Head of caudate nucleus (tissue), 42 donors: ENCODE results near the gene ZMYM4.
"Not testable (repeated sequence)": the region's sequence is repeated elsewhere in the genome, so short reads cannot be mapped to it uniquely, and the experiment has no call there.

Experiments used
- DNase-seq, 42 donors: peaks; one replicate each; pipeline versions ENCODE4 v3.0.0 to v3.0.0-alpha.2; 2020 to 2021; ENCODE audit warnings: mixed read lengths in 7 of 42
- intact Hi-C: fragments of 100-400 bp; cut with DNase I; formaldehyde crosslinking; loops from one replicate; pipeline ENCODE4 v1.15.0; 2022

The ZMYM4 gene

GRCh38 chr1:35437200-35437599 lies 168.7 kb downstream of the ZMYM4 start:
- intact Hi-C loops, result no loop called here
- peak in 25 of 42 donors; percentile 14 to 82 (median 45) for DNase-seq

DNA sequence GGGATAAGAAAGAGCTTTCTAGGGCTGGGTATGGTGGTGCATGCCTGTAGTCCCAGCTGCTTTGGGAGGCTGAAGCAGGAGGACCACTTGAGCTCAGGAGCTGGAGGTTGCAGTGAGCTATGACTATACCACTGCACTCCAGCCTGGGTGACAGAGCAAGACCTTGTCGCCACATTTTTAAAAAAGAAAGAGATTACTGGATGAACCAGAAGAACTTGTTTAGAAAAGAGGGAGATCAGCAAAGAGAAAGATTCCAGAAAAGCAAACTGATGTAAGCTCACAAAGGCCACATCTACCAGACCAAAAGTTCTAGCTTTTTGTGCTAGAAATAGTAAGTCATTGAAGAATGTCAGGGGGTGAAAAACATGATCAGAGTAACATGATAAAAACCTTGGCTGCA lies 171.1 kb downstream of the ZMYM4 start:
- no peak for DNase-seq
- intact Hi-C loops, result no loop called here

DNA sequence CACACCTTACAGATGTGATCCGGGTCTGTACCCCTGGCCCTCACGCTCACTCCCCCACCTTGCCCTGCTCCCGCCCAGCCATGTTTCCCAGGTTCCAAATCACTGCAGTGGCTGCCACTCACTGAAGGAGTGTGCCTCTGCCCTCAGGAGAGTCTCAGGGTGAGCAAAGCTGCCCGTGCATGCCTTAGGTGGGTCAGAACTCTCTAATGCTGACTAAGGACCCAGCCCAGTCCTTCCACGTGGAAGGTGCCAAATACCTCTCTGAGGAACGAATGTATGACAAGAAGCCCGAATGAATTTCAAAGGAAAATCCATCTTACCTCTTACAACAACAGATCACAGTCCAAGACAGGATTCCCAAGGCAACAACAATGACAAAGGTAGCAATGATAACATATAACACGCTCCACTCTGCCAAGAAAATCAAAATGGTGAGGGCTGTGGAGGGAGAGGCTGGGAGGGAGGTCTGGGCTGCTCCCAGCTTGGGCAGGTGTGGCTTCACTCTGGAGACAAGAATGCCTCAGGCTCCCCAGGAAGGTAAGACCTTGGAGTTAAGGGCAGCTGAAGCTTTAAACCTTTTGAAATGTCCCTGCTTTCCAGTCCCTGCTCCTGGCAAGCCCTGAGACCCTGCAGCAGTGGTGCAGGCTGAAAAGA lies 173.5 kb downstream of the ZMYM4 start:
- DNase-seq, result no peak
- intact Hi-C loops, result no loop called here

- peak in 13 of 42 donors; percentile 18 to 63 (median 41) for DNase-seq
- intact Hi-C loops, result no loop called here
These were observed 174.2 kb downstream of the ZMYM4 start for GRCh38 chr1:35442734-35443133.

GRCh38 chr1:35443768-35444518 lies 175.4 kb downstream of the ZMYM4 start:
- intact Hi-C loops, result no loop called here
- DNase-seq, result peak in 13 of 42 donors; percentile 12 to 68 (median 36)

DNA sequence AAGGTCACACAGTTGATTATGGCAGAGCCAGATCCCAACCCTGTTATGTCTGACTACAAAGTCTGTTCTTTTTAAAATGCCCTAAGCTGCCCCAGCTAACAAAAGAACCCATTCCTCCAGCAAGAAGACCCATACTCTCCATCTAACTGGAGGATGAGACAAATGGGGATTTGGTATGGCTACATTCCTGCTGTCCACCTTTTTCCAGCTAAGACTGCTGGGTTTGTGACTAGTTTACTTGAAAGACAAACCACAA lies 175.9 kb downstream of the ZMYM4 start:
- intact Hi-C loops, result no loop called here
- no peak for DNase-seq

- intact Hi-C loops, result no loop called here
- no peak for DNase-seq
These were observed 178.8 kb downstream of the ZMYM4 start for GRCh38 chr1:35447278-35447677.

DNA sequence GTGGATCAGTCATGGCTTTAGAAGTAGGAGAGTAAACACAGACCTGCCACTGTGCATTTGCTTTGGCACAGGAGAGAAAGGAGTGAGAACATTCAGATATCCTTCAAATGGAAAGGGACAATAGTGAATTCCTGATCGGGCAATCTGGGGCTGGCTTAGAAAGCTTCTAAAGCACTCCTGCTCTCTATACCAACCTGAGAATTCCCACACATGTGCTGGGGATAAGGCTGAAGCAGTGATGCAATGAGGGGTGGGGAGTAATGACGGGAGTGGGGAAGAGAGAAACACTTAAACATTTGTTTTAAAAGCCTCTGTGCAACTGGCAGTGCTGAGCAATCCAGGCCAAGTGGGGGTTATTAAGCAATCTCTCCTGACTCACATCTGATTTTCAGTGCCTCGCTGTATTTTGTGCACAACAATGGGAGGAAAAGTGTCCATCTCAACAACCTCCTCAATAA lies 179.9 kb downstream of the ZMYM4 start:
- intact Hi-C loops, result no loop called here
- peak in 32 of 42 donors; percentile 11 to 83 (median 50) for DNase-seq

DNA sequence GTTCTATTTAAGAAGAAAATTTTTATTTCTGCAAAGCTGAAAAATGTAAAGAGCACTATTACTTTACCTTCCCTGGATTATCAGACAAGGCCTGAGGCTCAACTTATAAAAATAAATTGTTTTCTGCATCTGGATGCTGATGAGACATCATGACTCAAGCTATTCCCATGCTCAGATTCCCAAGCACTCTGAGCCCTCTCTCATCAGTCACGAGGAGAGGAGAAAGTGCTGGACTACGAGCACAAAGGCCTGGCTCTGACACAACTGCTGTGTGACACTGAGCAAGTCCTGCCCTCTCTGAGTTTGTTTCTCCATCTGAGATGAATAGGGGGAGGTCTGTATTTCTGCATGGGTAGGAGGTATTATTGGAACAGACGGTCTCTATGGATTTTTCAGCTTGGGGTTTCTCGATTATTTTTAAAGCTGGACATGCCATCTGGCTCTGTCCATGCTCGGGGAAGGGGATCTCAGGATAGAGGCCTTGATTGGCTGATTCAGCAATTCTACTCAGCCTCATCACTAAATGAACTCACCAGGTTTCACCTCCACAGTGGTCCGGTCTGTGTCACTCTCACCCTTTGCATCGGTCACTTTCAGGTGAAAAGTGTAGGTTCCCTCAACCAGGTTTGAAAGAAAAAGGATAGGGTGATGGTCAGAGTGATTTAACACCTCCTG lies 181.0 kb downstream of the ZMYM4 start:
- no peak for DNase-seq
- intact Hi-C loops, result loop anchor here (5.0 kb wide), 2 partner anchors 93 to 113 kb away; no protein-coding TSS in a partner anchor

GRCh38 chr1:35451125-35451528 lies 182.6 kb downstream of the ZMYM4 start:
- peak; percentile 68 to 95 (median 90) for DNase-seq
- intact Hi-C loops, result loop anchor here (5.0 kb wide), 2 partner anchors 91 to 111 kb away; no protein-coding TSS in a partner anchor

- intact Hi-C loops, result loop anchor here (5.0 kb wide), 2 partner anchors 90 to 110 kb away; no protein-coding TSS in a partner anchor
- DNase-seq, result peak in 34 of 42 donors; percentile 13 to 74 (median 44)
These were observed 183.7 kb downstream of the ZMYM4 start for GRCh38 chr1:35452106-35452774.

- intact Hi-C loops, result loop anchor here (5.0 kb wide), 2 partner anchors 89 to 109 kb away; no protein-coding TSS in a partner anchor
- no peak for DNase-seq
These were observed 184.5 kb downstream of the ZMYM4 start for GRCh38 chr1:35453031-35453430.

DNA sequence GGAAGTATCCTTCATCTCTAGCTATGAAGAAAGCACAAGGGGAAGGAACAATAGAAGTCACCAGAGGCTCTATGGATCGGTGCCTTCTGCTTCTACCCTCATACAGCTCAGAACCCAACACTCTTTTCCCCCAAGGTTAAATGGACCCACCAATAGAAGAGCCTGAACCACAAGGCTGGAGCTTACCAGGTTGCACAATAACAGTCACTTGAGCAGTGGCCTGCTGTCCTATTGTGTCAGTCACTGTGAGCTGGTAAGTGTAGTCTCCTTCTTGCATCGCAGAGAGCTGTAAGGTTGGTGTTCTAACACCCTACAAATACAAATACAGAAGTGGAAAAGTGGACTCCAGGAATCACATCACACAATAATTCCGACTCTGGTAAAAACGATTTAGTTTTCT lies 185.7 kb downstream of the ZMYM4 start:
- DNase-seq, result no peak
- intact Hi-C loops, result loop anchor here (5.0 kb wide), 2 partner anchors 88 to 108 kb away; no protein-coding TSS in a partner anchor

- DNase-seq, result no peak
- intact Hi-C loops, result loop anchor here (5.0 kb wide), 2 partner anchors 88 to 108 kb away; no protein-coding TSS in a partner anchor
These were observed 186.1 kb downstream of the ZMYM4 start for GRCh38 chr1:35454616-35455015.

DNA sequence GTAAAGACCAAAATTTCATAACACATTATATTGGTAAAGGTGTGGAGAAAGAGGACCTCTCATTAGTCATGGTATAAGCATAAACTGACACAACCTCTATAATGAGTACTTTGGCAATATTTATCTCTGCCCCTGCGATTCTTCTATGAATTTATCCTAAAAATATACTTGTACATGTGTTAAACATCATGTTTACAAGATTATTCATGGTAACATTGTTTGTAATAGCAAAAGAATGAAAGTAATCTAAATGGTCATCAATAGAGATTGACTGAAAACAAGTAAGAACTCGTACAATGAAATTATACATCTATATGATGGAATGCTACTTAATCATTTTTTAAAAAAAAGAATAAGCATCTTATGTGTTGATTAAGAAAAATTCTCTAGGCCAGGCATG lies 192.3 kb downstream of the ZMYM4 start:
- intact Hi-C loops, result no loop called here
- DNase-seq, result no peak

DNA sequence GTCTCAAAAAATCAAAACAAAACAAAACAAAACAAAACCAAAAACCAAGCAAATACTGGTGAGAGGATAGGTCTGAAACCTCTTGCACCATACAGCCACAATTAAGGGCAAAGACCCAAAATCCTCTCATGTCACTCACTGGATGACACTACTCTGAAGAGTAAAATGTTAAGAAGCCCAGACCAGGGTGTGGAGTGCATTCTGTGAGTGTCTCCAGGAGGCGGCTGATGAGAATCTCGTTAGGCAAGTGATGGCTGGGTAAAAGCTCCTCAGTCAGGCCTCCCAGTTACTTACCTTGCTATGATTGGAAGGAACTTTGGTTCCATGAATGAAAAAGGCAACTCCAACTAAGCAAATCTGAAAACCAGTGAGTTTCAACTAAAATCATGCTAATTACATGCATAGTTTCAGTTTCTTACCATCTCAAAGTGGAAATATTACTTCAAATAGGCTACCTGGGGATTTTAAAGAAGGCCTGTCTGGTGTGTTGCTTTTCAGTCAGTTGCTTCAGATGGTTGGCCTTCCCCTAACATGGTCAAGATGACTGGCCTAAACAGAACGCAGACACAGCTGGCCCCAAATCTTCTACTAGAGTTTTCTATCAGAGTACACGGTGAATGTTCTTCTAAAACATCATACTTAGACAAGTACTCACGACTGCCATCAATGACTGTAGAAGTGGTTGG lies 193.6 kb downstream of the ZMYM4 start:
- intact Hi-C loops, result no loop called here
- DNase-seq, result no peak

DNA sequence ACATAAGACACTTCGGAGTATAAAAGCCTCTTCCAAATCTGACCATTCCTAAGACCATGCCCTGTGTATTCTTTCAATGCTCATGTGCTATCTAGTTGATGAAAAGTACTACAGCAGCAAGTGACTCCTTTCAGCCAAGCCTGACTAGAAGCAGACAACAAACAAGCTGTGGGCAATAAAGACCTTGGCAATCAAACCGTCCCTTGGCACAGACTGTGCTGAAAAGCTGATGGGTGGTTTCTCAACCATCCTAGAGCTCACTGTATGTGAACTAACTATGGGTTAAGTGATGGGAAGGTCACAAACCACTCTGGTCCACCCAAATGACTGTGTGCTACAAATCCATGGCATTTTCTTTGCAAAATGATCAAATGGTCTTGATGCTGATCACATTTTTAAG lies 194.7 kb downstream of the ZMYM4 start:
- intact Hi-C loops, result no loop called here
- no peak for DNase-seq

DNA sequence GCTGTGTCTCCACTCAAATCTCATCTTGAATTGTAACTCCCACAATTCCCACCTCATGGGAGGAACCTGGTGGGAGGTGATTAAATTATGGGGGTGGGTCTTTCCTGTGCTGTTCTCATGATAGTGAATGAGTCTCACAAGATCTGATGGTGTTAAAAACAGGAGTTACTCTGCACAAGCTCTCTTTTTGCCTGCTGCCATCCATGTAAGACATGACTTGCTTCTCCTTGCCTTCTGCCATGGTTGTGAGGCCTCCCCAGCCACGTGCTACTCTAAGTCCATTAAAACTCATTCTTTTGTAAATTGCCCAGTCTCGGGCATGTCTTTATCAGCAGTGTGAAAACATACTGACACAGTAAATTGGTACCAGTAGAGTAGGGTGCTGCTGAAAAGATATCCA lies 195.2 kb downstream of the ZMYM4 start:
- DNase-seq, intact Hi-C loops: not testable (repeated sequence)

DNA sequence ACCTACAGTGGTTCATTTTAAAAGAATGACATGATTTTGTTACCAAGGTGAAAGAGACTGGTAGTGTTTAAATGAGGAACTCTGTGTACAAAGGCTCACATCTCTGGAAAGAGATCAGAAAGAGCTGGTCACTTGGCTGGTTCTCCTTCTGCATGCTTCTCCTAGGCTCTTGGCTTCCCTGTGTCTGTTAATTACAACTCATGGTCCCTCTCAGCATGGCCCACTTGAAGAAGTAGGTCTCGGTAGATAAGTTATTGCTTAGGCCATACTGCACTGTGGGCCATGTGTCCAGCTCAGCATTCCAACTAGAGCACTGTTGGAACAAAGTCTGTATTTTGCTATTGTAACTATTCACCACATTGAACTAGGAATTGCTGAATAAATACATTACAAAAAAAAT lies 197.6 kb downstream of the ZMYM4 start:
- intact Hi-C loops, result no loop called here
- DNase-seq, result no peak
